Measurements from ENCODE around the gene LAIR2.
A peak's percentile ranks its signal among the peaks of the same experiment; 100 is the strongest.
"Not testable (repeated sequence)": the region's sequence is repeated elsewhere in the genome, so short reads cannot be mapped to it uniquely, and the experiment has no call there.

The LAIR2 gene

GRCh38 chr19:54464630-54465425 is 37.8 kb upstream of the LAIR2 start:
- peak; percentile 95 for DNase-seq

- no peak for DNase-seq
Observed at GRCh38 chr19:54465426-54466109, 37.1 kb upstream of the LAIR2 start.

- not testable (repeated sequence) for DNase-seq
Observed at GRCh38 chr19:54466110-54466480, 36.5 kb upstream of the LAIR2 start.

- DNase-seq = peak; percentile 58
Observed at GRCh38 chr19:54469496-54469934, 33.1 kb upstream of the LAIR2 start.

GRCh38 chr19:54470276-54470887 is 32.2 kb upstream of the LAIR2 start:
- no peak for DNase-seq

- DNase-seq = peak; percentile 65
Observed at GRCh38 chr19:54470991-54471782, 31.4 kb upstream of the LAIR2 start.

- DNase-seq = peak; percentile 83
Observed at GRCh38 chr19:54473071-54473891, 29.4 kb upstream of the LAIR2 start, which contains the start of gene CDC42EP5. Gene CDC42EP5 (minus strand): TSS chr19:54473296. CDS start chr19:54465547, 7,749 bp downstream.

- peak; percentile 40 for DNase-seq
Observed at GRCh38 chr19:54473892-54474372, 28.7 kb upstream of the LAIR2 start.

- peak; percentile 36 for DNase-seq
Observed at GRCh38 chr19:54475706-54476105, 26.9 kb upstream of the LAIR2 start.

- DNase-seq = peak; percentile 30
Observed at GRCh38 chr19:54477650-54478049, 25.0 kb upstream of the LAIR2 start.

GRCh38 chr19:54478677-54479266 is 23.9 kb upstream of the LAIR2 start:
- peak; percentile 73 for DNase-seq

- DNase-seq = no peak
Observed at GRCh38 chr19:54480051-54480450, 22.6 kb upstream of the LAIR2 start.

- DNase-seq = peak; percentile 80
Observed at GRCh38 chr19:54481326-54481930, 21.2 kb upstream of the LAIR2 start.

- DNase-seq = no peak
Observed at GRCh38 chr19:54482889-54483288, 19.7 kb upstream of the LAIR2 start.

- DNase-seq = no peak
Observed at GRCh38 chr19:54484451-54484850, 18.2 kb upstream of the LAIR2 start.

GRCh38 chr19:54485851-54486250 is 16.8 kb upstream of the LAIR2 start:
- DNase-seq = no peak

GRCh38 chr19:54489341-54489740 is 13.3 kb upstream of the LAIR2 start:
- DNase-seq = peak; percentile 76

- DNase-seq = no peak
Observed at GRCh38 chr19:54489766-54490165, 12.9 kb upstream of the LAIR2 start.

- DNase-seq = no peak
Observed at GRCh38 chr19:54492568-54492967, 10.1 kb upstream of the LAIR2 start.

GRCh38 chr19:54493056-54493455 is 9.6 kb upstream of the LAIR2 start:
- not testable (repeated sequence) for DNase-seq

Data from islet precursor cell (in vitro differentiated cells).